ENCODE data around the gene DTNB.

- TF ChIP-seq POLR2AphosphoS5 (IDR thresholded peaks at IDR 0.05; ENCODE audit: borderline replicate concordance, low read depth, low read length) (no peak), EZH2 (IDR thresholded peaks at IDR 0.05) (no peak)
Observed at GRCh38 chr2:25479761-25480160, 193.6 kb downstream of the DTNB start.
